ENCODE results near the gene ZNF526.

The ZNF526 gene

DNA sequence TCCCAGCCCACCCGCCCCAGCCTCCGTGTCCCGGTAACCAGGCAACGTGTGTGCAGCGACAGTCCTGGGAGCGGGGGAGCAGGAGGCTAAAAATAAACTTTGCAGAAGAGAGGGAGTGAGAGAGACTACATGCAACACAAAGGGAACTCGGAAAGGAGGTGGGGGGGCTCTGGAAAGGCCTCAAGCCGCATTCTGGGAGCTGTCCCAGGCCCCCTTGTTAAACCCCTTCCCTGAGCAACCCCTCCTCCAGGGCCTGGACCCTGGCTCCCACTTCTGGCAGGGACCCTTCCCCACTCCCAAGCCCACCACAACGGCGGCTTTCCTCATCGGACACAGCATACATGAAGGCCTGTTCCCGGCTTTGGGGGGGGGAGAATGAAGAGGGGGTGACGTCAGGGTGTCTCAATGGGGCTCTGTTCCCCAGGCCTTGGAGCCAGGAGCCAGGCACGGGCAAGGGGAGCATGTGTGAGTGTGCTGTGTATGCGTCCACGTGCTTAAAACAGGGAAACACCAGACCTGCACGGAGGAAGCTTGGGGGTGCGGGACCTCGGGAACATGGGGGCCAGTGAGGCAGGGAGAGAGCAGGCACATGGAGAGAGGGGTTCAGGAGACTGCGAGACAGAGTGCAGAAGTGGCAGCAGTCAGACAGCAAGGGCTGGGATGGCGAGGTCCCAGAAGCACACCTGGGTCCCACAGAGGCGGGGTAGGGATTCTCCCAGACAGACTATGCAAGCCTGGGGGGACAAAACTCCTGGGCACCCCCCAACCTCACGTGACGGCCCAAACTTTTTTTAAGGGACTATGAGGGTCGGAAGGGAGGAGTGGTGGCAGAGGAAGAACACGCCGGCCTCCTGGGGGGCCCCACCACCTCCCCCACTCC lies 32.5 kb downstream of the ZNF526 start:
- Histone ChIP-seq H3K4me1 (peaks cover 0 to 60% (median 46%) of the 10 kb centered on the region in 4 donors), H3K27me3 (no peaks in the 10 kb centered on the region), H3K36me3 (peaks cover 0 to 23% (median 21%) of the 10 kb centered on the region in 3 donors), H3K4me3 (peak overlapping the region; percentile 85 to 97), H3K27ac (peak overlapping the region; percentile 99), H3K9me3 (no peaks in the 10 kb centered on the region)
- intact Hi-C loops (cut with DNase I; ENCODE audit: low total_unique reads): no loop called here
- DNase-seq: peak; percentile 70 to 86
- TF ChIP-seq, protein P1, sequence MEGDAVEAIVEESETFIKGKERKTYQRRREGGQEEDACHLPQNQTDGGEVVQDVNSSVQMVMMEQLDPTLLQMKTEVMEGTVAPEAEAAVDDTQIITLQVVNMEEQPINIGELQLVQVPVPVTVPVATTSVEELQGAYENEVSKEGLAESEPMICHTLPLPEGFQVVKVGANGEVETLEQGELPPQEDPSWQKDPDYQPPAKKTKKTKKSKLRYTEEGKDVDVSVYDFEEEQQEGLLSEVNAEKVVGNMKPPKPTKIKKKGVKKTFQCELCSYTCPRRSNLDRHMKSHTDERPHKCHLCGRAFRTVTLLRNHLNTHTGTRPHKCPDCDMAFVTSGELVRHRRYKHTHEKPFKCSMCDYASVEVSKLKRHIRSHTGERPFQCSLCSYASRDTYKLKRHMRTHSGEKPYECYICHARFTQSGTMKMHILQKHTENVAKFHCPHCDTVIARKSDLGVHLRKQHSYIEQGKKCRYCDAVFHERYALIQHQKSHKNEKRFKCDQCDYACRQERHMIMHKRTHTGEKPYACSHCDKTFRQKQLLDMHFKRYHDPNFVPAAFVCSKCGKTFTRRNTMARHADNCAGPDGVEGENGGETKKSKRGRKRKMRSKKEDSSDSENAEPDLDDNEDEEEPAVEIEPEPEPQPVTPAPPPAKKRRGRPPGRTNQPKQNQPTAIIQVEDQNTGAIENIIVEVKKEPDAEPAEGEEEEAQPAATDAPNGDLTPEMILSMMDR (IDR thresholded peaks at IDR 0.05): no peak

DNA sequence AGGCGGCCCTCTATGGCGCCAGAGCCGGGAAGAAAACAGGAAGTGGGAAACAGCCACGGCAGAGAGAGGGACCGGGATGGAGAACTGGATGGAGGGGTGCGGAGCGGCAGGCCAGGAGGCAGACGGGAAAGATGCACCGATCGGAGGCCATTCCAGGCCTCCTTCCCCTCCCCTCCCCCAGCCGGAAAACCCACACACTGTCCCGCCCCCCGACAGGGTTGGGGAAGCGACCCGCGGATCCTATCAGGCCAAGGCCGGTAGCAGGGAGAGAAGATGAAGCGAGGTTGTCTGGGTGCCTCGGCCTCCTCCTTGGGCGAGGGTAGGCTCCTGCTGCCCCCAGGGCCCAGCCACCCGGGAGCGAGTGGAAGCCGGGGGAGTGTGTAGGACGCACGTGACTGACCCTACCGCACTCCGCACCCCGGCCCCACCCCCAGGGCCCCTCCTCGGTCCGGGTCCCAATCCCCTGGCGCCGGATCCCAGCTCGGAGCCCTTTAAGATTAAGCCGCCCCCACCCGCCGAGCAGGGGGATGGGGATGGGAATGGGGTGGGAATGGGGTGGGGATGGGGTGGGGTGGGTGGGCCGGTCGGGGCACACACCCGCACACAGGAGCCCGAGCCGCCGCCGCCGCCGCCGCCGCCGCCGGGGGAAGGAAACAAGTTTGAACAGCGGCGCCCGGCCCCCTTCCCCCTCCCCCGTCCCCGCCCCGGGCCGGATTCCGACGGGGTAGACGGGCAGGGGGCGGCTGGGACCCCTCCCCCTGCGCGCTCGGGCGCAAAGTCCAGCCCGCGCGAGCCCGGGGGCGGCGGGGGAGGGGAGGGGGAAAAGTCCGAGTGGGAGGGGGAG lies 33.4 kb downstream of the ZNF526 start:
- intact Hi-C loops (cut with DNase I; ENCODE audit: low total_unique reads): loop anchor here (1.0 kb wide), 1 partner anchor 15 kb away; no protein-coding TSS in a partner anchor
- DNase-seq: peak; percentile 65 to 86

DNA sequence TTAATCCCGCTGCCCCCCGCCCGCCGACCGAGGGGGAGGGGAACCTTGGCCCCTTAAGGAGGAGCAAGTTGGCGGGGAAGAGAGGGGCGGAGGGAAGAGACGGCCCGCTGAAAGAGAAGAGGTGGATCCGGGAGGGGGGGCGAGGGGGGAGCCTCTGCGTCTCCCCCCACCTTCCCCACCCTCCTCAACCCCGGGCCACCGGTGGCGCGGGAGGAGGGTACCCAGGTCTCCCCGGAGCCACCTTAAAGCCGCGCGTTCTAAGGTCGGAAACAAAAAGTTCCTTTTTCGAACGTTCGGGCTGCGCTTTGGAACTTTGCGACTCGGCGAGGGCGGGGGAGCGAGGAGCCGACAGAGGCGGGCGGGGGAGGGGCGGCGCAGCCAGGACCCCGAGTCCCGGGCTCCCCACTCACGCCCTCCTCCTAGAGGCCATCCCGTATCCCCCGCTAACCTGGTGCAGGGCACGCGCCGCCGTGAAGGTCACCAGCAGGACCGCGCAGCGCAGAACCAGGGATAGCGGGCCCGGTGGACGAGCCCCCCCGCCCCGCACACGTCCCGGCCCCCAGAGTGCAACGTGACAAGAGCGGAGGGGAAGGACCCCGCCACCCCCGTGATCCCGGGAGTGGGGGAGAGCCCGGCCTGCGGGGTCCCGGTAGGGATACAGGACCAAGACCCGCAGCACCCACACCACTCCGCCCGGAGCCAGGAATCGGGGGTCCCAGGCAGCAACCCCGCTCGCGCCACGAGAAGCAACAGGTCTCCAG lies 34.2 kb downstream of the ZNF526 start:
- Histone ChIP-seq H3K27me3 (no peaks in the 10 kb centered on the region), H3K4me3 (peak overlapping the region; percentile 85 to 97), H3K36me3 (peaks cover 0 to 12% (median 9%) of the 10 kb centered on the region in 3 donors), H3K9me3 (no peaks in the 10 kb centered on the region), H3K4me1 (peaks cover 0 to 51% (median 45%) of the 10 kb centered on the region in 4 donors), H3K27ac (peak overlapping the region; percentile 99)
- intact Hi-C loops (cut with DNase I; ENCODE audit: low total_unique reads): loop anchor here (1.0 kb wide), 1 partner anchor 14 kb away; no protein-coding TSS in a partner anchor
- DNase-seq: peak; percentile 74 to 89
- TF ChIP-seq, protein P1 (IDR thresholded peaks at IDR 0.05): no peak

More for the DNA sequence above, 33.4 kb downstream of the ZNF526 start:
- TF ChIP-seq, protein P1 (IDR thresholded peaks at IDR 0.05): no peak
- H3K4me3 ChIP-seq: peak overlapping the region; percentile 85 to 97
- no peaks in the 10 kb centered on the region for H3K9me3 ChIP-seq
- peaks cover 0 to 58% (median 45%) of the 10 kb centered on the region in 4 donors for H3K4me1 ChIP-seq
- peak overlapping the region; percentile 99 for H3K27ac ChIP-seq
- H3K27me3 ChIP-seq: no peaks in the 10 kb centered on the region
- H3K36me3 ChIP-seq: peaks cover 0 to 20% (median 17%) of the 10 kb centered on the region in 3 donors

- TF ChIP-seq, protein P1 (IDR thresholded peaks at IDR 0.05): peak in 1 of 2 experiments; percentile 11
- H3K4me3 ChIP-seq: peak within 1 kb of the TSS; percentile 85 to 97
- H3K9me3 ChIP-seq: no peaks in the 10 kb centered on the region
- H3K27me3 ChIP-seq: no peaks in the 10 kb centered on the region
- peaks cover 0 to 3% (median 2%) of the 10 kb centered on the region in 3 donors for H3K36me3 ChIP-seq
- DNase-seq: peak; percentile 94 to 97
- intact Hi-C loops (cut with DNase I; ENCODE audit: low total_unique reads): loop anchor here (1.0 kb wide), 1 partner anchor 13 kb away; no protein-coding TSS in a partner anchor
- H3K4me1 ChIP-seq: peaks cover 0 to 43% (median 39%) of the 10 kb centered on the region in 4 donors
- H3K27ac ChIP-seq: peak within 1 kb of the TSS; percentile 99
Measured at GRCh38 chr19:42254850-42255765, 35.0 kb downstream of the ZNF526 start, which contains the start of gene ERF. Gene ERF (minus strand): TSS chr19:42255128. CDS start chr19:42254999, 129 bp downstream.

Measured in tibial artery (tissue), 4 donors.